ENCODE data around the gene SLK. TPM values are rescaled to one million over a fixed set of nuclear protein-coding genes. Genes with fewer than 3 reads are reported as not detected.

The SLK gene
- total RNA-seq, 4 donors from 2014 or later = 83.1 to 105 (median 102) TPM

- no peak for DNase-seq (ENCODE audit: extremely low spot score)
- Histone ChIP-seq H3K27me3 (no peaks in the 10 kb centered on the region), H3K36me3 (peaks cover 24 to 83% (median 42%) of the 10 kb centered on the region in 4 donors), H3K4me3 (no peak overlapping the region), H3K4me1 (no peaks in the 10 kb centered on the region), H3K27ac (replicated peaks in 1 of 4) (no peak overlapping the region), H3K9me3 (no peaks in the 10 kb centered on the region)
- intact Hi-C loops (cut with DNase I) = no loop called here
- WGBS = 99% methylated on average over 2 of the region's 2 CpGs
- no peak for TF ChIP-seq POLR2AphosphoS5 (IDR thresholded peaks at IDR 0.05)
- no peak for TF ChIP-seq CTCF (IDR thresholded peaks at IDR 0.05)
- TF ChIP-seq EP300 (IDR thresholded peaks at IDR 0.05) = no peak
- no peak for TF ChIP-seq POLR2A (IDR thresholded peaks at IDR 0.05; ENCODE audit: low read depth)
These were observed 31.9 kb downstream of the SLK start for GRCh38 chr10:103998805-103999204.

GRCh38 chr10:104002911-104003310, 36.0 kb downstream of the SLK start:
- DNase-seq (ENCODE audit: extremely low spot score) = no peak
- H3K4me1 ChIP-seq = no peaks in the 10 kb centered on the region
- no peaks in the 10 kb centered on the region for H3K9me3 ChIP-seq
- peaks cover 24 to 77% (median 55%) of the 10 kb centered on the region in 4 donors for H3K36me3 ChIP-seq
- no peaks in the 10 kb centered on the region for H3K27me3 ChIP-seq
- TF ChIP-seq POLR2AphosphoS5 (IDR thresholded peaks at IDR 0.05) = no peak
- TF ChIP-seq EP300 (IDR thresholded peaks at IDR 0.05) = no peak
- no peak for TF ChIP-seq POLR2A (IDR thresholded peaks at IDR 0.05; ENCODE audit: low read depth)
- no peak for TF ChIP-seq CTCF (IDR thresholded peaks at IDR 0.05)
- intact Hi-C loops (cut with DNase I) = no loop called here
- WGBS = 97% methylated on average over 1 of the region's 1 CpG
- H3K27ac ChIP-seq (replicated peaks in 1 of 4) = no peak overlapping the region
- H3K4me3 ChIP-seq = no peak overlapping the region

GRCh38 chr10:104005172-104005863, 38.4 kb downstream of the SLK start:
- WGBS = 91% methylated on average over 8 of the region's 8 CpGs
- H3K27ac ChIP-seq (replicated peaks in 1 of 4) = no peak overlapping the region
- DNase-seq (ENCODE audit: extremely low spot score) = no peak
- H3K27me3 ChIP-seq = no peaks in the 10 kb centered on the region
- intact Hi-C loops (cut with DNase I) = no loop called here
- TF ChIP-seq EP300 (IDR thresholded peaks at IDR 0.05) (no peak), POLR2A (IDR thresholded peaks at IDR 0.05; ENCODE audit: low read depth) (no peak), CTCF (IDR thresholded peaks at IDR 0.05) (no peak), POLR2AphosphoS5 (IDR thresholded peaks at IDR 0.05) (no peak)
- no peaks in the 10 kb centered on the region for H3K4me1 ChIP-seq
- H3K9me3 ChIP-seq = no peaks in the 10 kb centered on the region
- no peak overlapping the region for H3K4me3 ChIP-seq
- H3K36me3 ChIP-seq = peaks cover 12 to 80% (median 58%) of the 10 kb centered on the region in 4 donors

GRCh38 chr10:104011904-104012303, 45.0 kb downstream of the SLK start:
- H3K9me3 ChIP-seq = no peaks in the 10 kb centered on the region
- TF ChIP-seq EP300 (IDR thresholded peaks at IDR 0.05) (no peak), CTCF (IDR thresholded peaks at IDR 0.05) (no peak), POLR2A (IDR thresholded peaks at IDR 0.05; ENCODE audit: low read depth) (no peak), POLR2AphosphoS5 (IDR thresholded peaks at IDR 0.05) (no peak)
- no peaks in the 10 kb centered on the region for H3K27me3 ChIP-seq
- no peak overlapping the region for H3K4me3 ChIP-seq
- H3K36me3 ChIP-seq = peaks cover 0 to 43% (median 24%) of the 10 kb centered on the region in 4 donors
- intact Hi-C loops (cut with DNase I) = no loop called here
- 87% methylated on average over 2 of the region's 2 CpGs for WGBS
- no peak for DNase-seq (ENCODE audit: extremely low spot score)
- H3K27ac ChIP-seq (replicated peaks in 1 of 4) = no peak overlapping the region
- H3K4me1 ChIP-seq = no peaks in the 10 kb centered on the region

- Histone ChIP-seq H3K4me1 (no peaks in the 10 kb centered on the region), H3K4me3 (no peak overlapping the region), H3K36me3 (peaks cover 0 to 44% (median 22%) of the 10 kb centered on the region in 4 donors), H3K27ac (replicated peaks in 1 of 4) (no peak overlapping the region), H3K9me3 (no peaks in the 10 kb centered on the region), H3K27me3 (no peaks in the 10 kb centered on the region)
- no peak for DNase-seq (ENCODE audit: extremely low spot score)
- intact Hi-C loops (cut with DNase I) = no loop called here
- 89% methylated on average over 4 of the region's 4 CpGs for WGBS
- TF ChIP-seq CTCF (IDR thresholded peaks at IDR 0.05) (no peak), POLR2A (IDR thresholded peaks at IDR 0.05; ENCODE audit: low read depth) (no peak), EP300 (IDR thresholded peaks at IDR 0.05) (no peak), POLR2AphosphoS5 (IDR thresholded peaks at IDR 0.05) (no peak)
These were observed 46.5 kb downstream of the SLK start for GRCh38 chr10:104013489-104013888.
